Astrocyte of the cerebellum (primary cell): ENCODE measurements around the gene NNMT.
"Not testable (repeated sequence)": the region's sequence is repeated elsewhere in the genome, so short reads cannot be mapped to it uniquely, and the experiment has no call there.

Source experiments
- DNase-seq: peaks from one replicate; pipeline ENCODE4 v3.0.0-alpha.2; 2011; ENCODE audit warnings: low read depth
- H3K4me3 ChIP-seq: 2 replicates; pipeline ENCODE4 v1.5.1; 2011; ENCODE audit warnings: mild to moderate bottlenecking, low read depth, low read length, moderate library complexity
- in situ Hi-C: cut with HindIII; loops from 2 replicates; pipeline ENCODE4 v1.10.0; 2017; ENCODE audit warnings: low sequenced_read_pairs
- TF ChIP-seq, protein P1 (sequence below): IDR thresholded peaks from 2 replicates; pipeline ENCODE4 v1.5.1; 2012; ENCODE audit warnings: low read length, low read depth, moderate library complexity, mild to moderate bottlenecking; ENCODE audit errors: missing control alignments

Gene NNMT

DNA sequence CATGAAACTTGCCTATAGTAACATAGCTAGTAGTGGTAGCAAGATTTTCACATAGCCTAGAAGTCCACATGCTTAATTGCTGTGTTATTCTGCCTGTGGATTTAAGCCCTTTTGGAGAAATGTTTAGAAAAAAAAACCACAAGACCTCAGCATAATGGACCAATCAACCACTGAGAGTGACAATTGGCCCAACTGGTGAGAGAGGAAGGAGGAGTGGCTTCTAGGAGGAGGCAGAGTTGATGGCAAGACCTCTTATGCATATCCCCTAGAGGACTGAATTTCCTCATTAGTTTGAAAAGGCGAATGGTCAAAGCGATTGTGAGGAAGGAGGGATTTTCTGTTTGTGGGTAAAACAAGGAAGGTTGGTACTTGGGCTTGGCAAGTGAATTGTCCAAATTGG lies 30.6 kb downstream of the NNMT start:
- H3K4me3 ChIP-seq, result no peak overlapping the region
- in situ Hi-C loops, result no loop called here
- no peak for DNase-seq
- TF ChIP-seq, protein P1, sequence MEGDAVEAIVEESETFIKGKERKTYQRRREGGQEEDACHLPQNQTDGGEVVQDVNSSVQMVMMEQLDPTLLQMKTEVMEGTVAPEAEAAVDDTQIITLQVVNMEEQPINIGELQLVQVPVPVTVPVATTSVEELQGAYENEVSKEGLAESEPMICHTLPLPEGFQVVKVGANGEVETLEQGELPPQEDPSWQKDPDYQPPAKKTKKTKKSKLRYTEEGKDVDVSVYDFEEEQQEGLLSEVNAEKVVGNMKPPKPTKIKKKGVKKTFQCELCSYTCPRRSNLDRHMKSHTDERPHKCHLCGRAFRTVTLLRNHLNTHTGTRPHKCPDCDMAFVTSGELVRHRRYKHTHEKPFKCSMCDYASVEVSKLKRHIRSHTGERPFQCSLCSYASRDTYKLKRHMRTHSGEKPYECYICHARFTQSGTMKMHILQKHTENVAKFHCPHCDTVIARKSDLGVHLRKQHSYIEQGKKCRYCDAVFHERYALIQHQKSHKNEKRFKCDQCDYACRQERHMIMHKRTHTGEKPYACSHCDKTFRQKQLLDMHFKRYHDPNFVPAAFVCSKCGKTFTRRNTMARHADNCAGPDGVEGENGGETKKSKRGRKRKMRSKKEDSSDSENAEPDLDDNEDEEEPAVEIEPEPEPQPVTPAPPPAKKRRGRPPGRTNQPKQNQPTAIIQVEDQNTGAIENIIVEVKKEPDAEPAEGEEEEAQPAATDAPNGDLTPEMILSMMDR, result no peak

DNA sequence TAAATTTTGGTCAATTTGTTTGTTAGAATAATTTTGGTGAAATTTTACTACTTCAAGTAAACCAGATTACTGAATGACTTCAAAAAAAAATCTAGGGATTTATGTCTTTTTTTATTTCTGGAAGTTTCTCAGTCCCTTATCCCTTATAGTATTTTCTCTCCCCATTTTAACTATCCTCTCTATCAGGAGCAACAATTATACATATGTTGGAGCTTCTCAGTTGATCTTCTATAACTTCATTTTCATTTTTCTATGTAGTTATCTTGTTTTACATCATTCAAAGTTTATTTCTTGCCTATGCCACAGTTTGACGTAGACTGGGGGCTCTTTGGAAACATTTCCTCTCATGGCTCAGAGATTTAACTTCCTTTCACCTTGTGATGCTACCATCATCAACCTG lies 34.2 kb downstream of the NNMT start:
- no peak for DNase-seq
- H3K4me3 ChIP-seq, result no peak overlapping the region
- TF ChIP-seq, protein P1, result no peak
- in situ Hi-C loops, result no loop called here

DNA sequence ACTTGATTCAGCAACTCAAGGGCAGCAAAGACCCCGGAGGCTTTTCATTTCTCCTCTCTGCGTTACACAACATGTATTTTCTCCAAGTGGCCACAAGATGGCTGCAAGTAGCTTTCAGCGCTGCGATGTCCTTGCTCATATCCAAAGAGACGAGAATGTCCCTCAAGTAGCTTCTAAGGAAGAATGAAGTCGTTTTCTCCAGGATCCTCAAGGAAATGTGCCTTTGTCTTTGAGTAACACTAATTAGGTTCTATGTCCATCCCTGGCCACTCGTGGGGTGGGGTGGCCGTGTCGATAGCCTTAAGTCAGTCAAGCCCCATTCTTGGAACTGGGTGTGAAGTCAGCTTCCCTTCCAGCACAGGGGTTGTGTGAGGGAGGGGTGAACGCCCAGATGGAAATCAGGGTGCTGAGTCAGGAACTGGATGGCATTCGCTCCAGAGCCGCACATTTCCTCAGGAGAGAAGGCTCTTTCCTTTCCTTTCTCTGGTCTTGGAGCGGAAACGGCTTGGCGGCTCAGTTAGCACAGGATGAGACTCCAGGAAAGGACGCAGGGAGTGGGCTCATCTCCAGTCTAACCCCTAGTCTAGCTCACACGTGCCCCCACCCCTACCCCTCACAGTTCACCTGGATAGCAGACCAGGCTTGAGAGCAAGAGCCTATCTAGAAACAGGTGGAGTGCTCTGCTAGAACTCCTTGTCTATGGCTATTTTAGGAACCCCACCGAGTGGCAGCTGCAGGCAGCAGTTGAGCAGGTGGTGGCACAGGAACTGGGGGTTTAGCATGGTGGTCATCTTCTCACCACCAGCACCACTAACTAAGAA lies 44.3 kb downstream of the NNMT start:
- TF ChIP-seq, protein P1, result peak; percentile 84
- in situ Hi-C loops, result no loop called here
- H3K4me3 ChIP-seq, result no peak overlapping the region
- peak; percentile 65 for DNase-seq

DNA sequence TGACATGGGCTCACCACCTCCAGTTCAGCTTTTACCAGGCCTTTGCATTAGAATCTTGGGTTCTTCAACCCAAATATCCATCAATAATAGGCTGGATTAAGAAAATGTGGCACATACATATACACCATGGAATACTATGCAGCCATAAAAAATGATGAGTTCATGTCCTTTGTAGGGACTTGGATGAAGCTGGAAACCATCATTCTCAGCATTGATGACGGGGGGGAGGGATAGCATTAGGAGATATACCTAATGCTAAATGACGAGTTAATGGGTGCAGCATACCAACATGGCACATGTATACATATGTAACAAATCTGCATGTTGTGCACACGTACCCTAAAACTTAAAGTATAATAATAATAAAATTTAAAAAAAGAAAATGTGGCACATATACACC lies 45.5 kb downstream of the NNMT start:
- in situ Hi-C loops, H3K4me3 ChIP-seq, DNase-seq: not testable (repeated sequence)

DNA sequence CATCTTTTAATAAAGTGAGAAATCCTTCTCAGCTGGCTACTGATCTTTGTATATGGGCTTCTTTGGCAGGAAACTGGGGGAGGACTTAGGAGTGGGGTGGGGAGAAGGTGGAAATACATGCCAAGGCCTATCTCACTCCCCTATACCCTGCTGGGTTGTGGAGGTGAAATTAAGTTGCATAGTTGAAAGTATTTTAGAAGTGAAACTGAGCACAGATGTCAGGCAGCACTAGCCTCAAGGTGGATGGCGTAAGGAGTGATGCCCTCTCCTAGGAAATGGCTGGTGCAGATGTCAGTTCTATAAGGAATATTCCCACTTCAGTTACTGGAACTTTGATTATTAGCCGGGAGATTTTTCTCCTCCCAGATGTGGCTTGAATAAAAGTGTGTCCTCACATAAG lies 46.3 kb downstream of the NNMT start:
- DNase-seq, result no peak
- in situ Hi-C loops, result no loop called here
- no peak overlapping the region for H3K4me3 ChIP-seq
- TF ChIP-seq, protein P1, result no peak

DNA sequence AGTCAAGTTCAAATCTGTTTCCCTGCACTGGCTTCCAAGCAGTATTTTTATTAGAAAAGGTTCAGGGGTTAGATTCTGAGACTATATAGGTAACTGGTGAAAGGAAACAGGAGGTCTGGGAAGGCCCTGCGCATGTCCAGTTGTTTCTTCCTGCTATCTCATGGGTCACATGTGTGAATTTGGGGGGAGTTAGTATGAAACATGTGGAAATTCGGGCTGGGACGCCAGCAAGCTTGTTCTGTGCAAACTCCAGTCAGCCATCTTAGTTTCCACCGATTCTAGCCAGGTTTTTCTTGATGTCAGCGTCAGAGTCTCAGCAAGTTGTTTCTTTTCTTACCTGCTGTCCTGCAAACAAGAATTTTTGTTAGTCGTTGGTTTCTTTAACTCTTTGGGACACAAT lies 46.8 kb downstream of the NNMT start:
- no peak overlapping the region for H3K4me3 ChIP-seq
- in situ Hi-C loops, result no loop called here
- TF ChIP-seq, protein P1, result no peak
- no peak for DNase-seq

DNA sequence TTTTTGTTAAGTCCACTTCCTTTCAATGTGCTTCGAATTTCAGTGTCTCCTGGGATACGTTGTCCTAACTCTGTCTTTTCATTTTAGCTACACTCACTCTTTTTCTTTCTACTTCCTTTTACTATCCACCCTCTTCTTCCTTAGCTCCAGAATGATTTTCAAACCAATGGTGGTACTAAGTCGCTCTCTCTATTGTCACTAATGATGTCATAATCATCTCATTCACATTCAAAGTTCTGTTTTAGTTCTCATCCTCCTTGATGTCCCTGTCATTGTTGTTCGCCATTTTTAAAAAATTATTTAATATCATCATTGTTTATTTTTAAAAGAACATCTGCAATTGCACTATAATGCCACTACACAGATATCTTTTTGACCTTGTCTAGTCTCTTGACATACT lies 47.3 kb downstream of the NNMT start:
- no peak overlapping the region for H3K4me3 ChIP-seq
- TF ChIP-seq, protein P1, result no peak
- in situ Hi-C loops, result no loop called here
- DNase-seq, result no peak
